GM18517 (cell line): Measurements from ENCODE around the gene GCM1.

Experiments used
- ATAC-seq: cut with Tn5 transposase; IDR thresholded peaks from one replicate; pipeline ENCODE4 v1.9.1; 2021; ENCODE audit warnings: mild to moderate bottlenecking, moderate library complexity; ENCODE audit not compliant: unreplicated experiment

Gene GCM1

DNA sequence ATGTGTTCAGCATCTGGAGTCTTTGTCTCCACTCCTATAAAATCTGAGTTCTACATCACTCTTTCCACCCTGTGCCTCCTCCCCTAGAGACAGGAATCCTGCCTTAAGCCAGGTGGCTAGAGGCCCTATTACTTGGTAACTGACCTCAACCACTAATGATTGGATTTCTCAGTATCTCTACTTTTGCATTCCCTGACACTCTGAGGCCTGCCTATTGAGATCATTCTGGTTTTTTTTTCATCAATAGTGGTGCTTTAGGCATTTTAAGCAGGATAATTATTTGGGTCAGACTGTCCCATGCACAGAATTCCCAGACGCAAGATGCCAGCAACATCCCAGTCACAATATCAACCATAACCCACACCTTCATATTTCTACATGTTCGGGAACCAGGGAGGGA, 3.9 kb upstream of the GCM1 start:
- ATAC-seq = no peak

DNA sequence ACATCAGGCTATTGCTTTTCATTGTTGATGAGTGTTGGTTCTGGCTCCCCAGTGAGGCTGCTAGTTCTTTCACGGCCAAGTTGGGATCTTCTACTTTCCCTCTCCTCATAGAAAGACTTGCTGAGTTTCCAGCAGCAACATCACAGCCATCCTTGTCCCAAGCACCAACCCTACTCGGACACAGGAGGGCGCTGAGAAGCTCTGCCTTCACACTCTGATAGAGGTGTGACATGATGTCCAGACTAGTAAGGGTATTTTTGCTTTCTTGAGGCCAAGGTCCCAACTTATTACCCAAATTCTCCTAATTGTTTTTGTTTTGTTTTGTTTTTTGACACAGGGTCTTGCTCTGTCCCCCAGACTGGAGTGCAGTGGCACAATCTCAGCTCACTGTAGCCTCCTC, 3.0 kb upstream of the GCM1 start:
- ATAC-seq = no peak

DNA sequence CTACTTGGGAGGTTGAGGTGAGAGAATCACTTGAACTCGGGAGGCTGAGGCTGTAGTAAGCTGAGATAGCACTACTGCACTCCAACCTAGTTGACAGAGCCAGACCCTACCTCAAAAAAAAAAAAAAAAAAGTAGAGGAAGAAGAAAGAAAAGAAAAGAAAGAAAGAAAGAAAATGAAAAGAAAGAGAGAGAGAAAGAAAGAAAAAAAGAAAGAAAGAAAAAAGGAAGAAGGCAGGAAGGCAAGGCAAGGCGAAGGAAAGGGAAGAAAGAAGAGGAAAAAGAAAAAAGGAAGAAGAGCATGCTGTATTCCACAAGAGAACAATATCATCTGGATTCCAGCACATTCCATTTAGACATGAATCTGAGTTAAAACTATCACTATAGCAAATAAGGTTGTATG, 3.8 kb downstream of the GCM1 start:
- no peak for ATAC-seq

DNA sequence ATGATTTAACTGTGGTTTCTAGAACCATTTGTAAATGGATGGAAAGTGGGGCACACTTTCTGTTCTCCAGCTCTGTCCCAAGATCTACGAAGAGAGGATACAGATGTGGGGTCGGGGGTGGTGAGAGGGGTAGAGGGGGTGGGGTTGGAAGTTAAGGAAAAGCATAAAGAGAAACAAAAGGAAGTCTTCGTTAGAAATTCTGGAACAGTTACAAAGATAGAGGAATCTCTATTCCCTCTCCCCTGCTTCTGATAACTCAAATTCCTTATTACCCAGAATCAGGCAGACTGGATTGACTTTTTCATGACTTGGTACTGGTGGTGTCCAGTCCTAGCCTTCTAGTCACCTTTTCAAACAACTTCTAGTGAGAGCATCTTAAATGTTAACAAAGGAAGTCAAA, 4.9 kb downstream of the GCM1 start:
- no peak for ATAC-seq

- ATAC-seq = no peak
Measured at GRCh38 chr6:53142810-53143209, 5.8 kb downstream of the GCM1 start.

GRCh38 chr6:53139841-53140413, 8.7 kb downstream of the GCM1 start:
- no peak for ATAC-seq

DNA sequence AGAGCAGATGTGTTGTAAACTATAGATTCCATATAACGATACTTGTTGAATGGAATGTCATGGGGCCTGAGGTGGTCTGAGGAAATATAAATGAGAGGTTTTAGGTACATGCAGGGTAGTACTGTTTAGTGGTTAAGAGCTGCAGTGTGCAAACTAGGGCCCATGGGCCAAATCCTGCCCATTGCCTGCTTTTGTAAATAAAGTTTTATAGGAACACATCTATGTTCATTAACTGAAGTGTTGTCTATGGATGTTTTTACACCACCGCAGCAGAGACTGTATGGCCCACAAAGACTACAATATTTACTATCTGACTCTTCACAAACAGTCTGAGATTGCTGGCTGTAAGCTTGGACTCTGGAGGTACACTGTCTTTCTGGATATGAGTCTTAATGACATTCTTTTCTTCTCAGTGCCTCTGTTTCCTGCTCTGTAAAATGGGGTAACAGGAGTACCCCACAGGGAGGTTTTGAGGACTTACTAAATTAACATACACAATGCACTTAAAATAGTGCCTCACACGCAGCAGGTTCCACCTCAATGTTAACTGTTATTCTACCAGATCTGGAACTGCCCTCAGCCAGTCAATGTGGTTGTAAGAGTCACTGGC, 12.5 kb downstream of the GCM1 start:
- ATAC-seq = no peak

DNA sequence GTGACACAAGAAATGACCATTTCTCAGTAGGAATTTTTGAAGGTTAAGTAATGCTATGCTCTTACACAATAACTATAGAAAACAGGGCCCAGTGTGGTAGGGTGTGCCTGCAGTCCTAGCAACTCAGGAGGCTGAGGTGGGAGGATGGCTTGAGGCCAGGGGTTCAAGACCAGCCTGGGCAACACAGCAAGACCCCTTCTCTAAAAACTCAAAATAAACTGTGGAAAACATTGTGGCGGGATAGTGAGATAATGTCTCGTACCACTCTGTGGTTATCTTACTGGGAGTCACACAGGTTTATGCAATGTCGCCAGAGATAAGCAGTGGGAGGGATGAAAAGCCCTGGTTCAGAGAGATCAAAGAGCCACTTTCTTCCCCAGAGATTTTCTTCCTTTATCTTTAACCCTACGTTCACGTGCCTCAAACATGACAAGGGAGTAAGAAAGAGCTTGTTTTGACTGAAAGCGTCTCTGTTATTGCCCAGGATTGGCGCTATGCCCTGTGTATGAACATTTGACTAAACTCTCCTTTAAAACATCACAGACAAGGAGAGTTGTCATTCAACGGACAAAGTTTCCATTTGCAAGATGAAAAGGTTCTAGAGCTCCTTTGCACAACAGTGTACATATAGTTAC, 13.9 kb downstream of the GCM1 start:
- no peak for ATAC-seq

- ATAC-seq = no peak
Measured at GRCh38 chr6:53133961-53134360, 14.7 kb downstream of the GCM1 start.

DNA sequence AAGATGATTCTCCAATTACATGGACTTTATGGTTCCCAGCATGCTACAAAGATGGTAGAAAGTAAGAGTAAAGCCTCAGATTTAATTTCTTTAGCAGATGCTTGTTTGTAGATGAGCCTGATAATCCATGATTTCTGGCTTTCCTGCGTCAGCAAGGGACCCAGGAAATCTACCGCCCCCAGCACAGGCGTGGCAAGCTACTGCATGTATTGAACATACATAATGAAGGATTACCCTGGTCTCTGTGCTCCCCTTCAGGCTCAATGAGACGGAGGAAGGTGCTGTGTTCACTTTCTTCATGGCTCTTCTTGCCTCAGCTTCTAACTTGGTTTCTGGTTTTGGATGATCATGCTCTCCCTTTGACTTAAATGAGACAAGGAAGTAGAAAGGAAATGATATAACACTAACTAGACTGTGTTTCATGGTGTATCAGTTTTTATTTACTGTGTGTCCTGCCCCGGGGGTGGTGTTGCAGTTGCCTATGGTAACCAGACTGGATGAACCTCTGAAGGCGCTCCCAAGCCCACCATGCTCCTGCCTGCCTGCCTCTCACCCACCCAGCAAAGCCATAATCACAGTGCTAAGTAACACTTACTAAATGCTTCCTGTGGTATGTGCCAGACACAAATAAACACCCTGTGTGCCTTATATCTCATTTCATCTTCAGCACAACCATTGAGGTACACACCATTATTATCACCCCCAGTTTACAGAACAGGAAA, 17.9 kb downstream of the GCM1 start:
- ATAC-seq = no peak

GRCh38 chr6:53128842-53129241, 19.8 kb downstream of the GCM1 start:
- no peak for ATAC-seq

GRCh38 chr6:53125276-53125675, 23.4 kb downstream of the GCM1 start:
- ATAC-seq = no peak

DNA sequence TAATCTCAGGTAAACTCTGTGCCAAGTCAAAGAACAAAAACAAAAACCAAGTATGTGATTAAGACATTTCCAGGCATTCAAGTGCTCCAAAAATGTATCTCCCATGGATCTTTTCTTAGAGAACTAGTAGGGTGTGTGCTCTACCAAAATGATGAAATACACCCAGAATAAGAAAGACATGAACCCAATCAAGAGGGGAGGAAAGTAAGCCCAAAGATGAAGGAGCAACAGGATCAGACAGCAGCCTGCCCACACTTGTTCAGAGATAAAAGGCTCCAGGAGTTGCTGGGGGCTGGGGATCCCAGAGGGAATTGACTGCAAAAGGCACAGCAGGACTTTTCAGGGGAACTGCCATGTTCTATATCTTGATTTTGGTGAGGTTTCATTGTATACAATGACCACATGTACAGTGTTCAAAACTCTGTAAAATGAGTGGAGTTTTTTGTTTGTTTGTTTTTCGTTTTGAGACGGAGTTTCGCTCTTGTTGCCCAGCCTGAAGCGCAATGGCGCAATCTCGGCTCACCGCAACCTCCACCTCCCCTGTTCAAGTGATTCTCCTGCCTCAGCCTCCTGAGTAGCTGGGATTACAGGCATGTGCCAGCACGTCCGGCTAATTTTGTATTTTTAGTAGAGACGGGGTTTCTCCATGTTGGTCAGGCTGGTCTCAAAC, 24.4 kb downstream of the GCM1 start:
- ATAC-seq = no peak

GRCh38 chr6:53119772-53120409, 28.8 kb downstream of the GCM1 start:
- ATAC-seq = no peak

DNA sequence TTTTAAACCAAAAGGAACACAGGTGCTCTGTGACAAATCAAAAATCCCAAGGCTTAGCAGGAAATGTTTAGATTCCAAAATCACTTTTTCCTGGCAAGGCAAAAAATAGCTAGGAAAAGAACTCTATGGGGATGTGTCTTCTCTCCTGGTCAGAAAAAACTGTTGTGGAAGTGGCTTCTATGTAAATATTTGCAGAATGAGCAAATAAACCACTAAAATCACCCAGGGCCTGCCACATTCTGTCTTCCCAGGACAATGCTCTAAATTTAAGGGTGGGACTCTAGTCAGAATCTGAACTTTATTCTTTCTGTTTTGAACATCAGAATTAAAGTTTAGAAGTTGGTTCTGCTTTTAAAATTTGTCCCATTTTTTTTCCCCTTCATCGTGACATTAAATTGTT, 29.3 kb downstream of the GCM1 start:
- ATAC-seq = no peak

GRCh38 chr6:53115741-53116140, 32.9 kb downstream of the GCM1 start:
- no peak for ATAC-seq

DNA sequence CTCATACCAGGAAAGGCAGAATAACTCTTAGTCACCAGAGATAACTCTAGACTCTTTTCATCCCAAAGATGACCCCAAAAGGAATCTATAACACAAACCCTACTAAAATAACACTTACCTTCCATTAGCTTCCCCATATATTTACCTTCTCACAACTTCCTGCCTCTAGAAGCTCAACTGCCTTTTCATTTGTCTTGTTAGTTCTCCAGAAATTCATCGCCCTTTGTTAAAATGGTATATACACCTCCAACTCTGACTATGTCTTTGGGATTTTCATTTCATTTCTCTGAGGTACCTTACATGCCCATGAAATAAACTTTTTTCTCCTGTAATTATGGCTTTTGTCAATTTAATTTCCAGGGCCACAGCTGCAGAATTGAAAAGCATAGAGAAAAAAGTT, 33.5 kb downstream of the GCM1 start:
- ATAC-seq = no peak

DNA sequence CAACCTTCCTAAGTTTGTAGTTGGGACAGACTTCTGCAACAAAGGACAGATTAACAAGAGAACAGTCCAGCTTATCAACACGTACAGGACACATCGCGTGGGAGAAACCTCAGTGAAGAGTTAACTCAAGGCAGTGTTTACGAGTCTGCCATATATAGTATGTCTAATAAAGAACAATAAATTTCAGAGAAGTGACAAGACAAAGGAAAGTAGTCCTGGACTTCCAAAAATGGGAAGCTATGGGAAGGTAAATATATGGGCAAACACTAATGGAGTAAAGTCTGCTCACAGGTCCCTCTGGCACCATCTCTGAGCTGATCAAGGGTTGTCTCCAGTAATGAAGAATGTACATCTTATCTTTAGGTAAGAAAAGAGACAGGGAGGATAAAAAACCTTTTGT, 34.9 kb downstream of the GCM1 start:
- no peak for ATAC-seq

- no peak for ATAC-seq
Measured at GRCh38 chr6:53112871-53113270, 35.8 kb downstream of the GCM1 start.

GRCh38 chr6:53112404-53112803, 36.2 kb downstream of the GCM1 start:
- ATAC-seq = no peak

DNA sequence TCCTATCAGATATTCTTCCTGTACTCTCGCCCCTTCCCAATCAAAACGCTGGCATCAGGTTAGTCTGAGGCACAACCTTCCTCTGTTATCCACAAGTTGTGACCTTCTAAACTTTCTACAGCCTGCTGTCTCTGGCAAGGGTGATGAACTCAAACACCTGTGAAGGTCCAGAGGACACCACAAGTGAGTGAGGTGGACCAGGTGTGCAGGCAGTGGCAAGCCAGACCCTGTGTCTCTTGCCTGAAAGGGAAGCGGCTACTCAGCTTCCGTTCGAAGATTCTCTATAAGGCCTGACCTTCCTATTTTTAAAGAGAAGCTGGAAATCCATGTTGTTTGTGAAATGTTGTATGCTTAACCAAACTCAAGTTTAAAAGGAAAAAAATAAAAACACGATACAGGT, 36.8 kb downstream of the GCM1 start:
- ATAC-seq = no peak
